ENCODE data around the gene PTPN3. TPM values are rescaled to one million over a fixed set of nuclear protein-coding genes. Genes with fewer than 3 reads are reported as not detected.

PTPN3 gene
- total and polyA plus RNA-seq, 10 of the 15 experiments (the other 5 are each of a cell fraction or from before 2014, with no cell fraction given): 0.18 to 1.3 (median 0.39) TPM

DNA sequence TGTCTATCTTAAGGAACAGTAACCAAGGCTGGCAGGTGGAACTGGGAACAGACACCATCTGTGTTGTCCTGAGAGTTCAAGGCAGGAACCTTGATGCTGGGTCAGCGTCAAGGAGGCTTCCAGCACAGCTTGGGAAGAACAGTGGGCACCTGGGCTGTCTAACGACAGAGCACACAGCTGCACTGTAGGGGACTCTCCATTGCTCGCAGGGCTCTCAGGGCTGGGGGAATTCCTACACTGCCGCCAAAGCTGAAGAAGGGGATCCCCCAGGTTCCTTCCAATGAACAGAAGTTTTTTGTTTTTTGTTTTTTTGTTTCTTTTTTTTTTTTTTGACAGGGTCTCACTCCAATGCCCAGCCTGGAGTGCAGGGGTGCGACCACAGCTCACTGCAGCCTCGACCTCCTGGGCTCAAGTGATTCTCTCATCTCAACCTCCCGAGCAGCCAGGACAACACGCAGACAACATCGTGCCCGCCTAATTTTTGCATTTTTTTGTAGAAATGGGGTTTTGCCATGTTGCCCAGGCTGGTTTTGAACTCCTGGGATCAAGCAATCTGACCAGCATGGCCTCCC, 81.9 kb downstream of the PTPN3 start (continued):
- TF ChIP-seq REST (IDR thresholded peaks at IDR 0.05; ENCODE audit: low read depth, low read length) (no peak), TBL1XR1 (IDR thresholded peaks at IDR 0.05; ENCODE audit: low read depth, low read length) (no peak), CREM (IDR thresholded peaks at IDR 0.05; ENCODE audit: low read depth) (peak; percentile 8; the same call in 1 of the 2 replicates), PAX8 (IDR thresholded peaks at IDR 0.05) (no peak), NR2C2 (IDR thresholded peaks at IDR 0.05; ENCODE audit: borderline replicate concordance, control insufficient read depth, insufficient read length, low read depth) (no peak), EGR1 (IDR thresholded peaks at IDR 0.05; ENCODE audit: borderline replicate concordance in 1 of 2, low read depth in 2 of 2, low read length in 2 of 2) (no peak), BRCA1 (IDR thresholded peaks at IDR 0.05; ENCODE audit: low read depth, low read length) (no peak), YBX1 (IDR thresholded peaks at IDR 0.05) (no peak), IKZF2 (IDR thresholded peaks at IDR 0.05) (peak; percentile 62 to 70), NR2F1 (conservative IDR thresholded peaks at IDR 0.05) (0 out of 2 replicates have a peak, but pooled peaks have one; percentile 33), ZNF687 (IDR thresholded peaks at IDR 0.05) (peak; percentile 47; the same call in 1 of the 2 replicates), GABPA (IDR thresholded peaks at IDR 0.05; ENCODE audit: low read depth) (no peak)
- TF ChIP-seq, protein P1, sequence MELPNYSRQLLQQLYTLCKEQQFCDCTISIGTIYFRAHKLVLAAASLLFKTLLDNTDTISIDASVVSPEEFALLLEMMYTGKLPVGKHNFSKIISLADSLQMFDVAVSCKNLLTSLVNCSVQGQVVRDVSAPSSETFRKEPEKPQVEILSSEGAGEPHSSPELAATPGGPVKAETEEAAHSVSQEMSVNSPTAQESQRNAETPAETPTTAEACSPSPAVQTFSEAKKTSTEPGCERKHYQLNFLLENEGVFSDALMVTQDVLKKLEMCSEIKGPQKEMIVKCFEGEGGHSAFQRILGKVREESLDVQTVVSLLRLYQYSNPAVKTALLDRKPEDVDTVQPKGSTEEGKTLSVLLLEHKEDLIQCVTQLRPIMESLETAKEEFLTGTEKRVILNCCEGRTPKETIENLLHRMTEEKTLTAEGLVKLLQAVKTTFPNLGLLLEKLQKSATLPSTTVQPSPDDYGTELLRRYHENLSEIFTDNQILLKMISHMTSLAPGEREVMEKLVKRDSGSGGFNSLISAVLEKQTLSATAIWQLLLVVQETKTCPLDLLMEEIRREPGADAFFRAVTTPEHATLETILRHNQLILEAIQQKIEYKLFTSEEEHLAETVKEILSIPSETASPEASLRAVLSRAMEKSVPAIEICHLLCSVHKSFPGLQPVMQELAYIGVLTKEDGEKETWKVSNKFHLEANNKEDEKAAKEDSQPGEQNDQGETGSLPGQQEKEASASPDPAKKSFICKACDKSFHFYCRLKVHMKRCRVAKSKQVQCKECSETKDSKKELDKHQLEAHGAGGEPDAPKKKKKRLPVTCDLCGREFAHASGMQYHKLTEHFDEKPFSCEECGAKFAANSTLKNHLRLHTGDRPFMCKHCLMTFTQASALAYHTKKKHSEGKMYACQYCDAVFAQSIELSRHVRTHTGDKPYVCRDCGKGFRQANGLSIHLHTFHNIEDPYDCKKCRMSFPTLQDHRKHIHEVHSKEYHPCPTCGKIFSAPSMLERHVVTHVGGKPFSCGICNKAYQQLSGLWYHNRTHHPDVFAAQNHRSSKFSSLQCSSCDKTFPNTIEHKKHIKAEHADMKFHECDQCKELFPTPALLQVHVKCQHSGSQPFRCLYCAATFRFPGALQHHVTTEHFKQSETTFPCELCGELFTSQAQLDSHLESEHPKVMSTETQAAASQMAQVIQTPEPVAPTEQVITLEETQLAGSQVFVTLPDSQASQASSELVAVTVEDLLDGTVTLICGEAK (IDR thresholded peaks at IDR 0.05; ENCODE audit: borderline replicate concordance): no peak
- TF ChIP-seq, protein P2, sequence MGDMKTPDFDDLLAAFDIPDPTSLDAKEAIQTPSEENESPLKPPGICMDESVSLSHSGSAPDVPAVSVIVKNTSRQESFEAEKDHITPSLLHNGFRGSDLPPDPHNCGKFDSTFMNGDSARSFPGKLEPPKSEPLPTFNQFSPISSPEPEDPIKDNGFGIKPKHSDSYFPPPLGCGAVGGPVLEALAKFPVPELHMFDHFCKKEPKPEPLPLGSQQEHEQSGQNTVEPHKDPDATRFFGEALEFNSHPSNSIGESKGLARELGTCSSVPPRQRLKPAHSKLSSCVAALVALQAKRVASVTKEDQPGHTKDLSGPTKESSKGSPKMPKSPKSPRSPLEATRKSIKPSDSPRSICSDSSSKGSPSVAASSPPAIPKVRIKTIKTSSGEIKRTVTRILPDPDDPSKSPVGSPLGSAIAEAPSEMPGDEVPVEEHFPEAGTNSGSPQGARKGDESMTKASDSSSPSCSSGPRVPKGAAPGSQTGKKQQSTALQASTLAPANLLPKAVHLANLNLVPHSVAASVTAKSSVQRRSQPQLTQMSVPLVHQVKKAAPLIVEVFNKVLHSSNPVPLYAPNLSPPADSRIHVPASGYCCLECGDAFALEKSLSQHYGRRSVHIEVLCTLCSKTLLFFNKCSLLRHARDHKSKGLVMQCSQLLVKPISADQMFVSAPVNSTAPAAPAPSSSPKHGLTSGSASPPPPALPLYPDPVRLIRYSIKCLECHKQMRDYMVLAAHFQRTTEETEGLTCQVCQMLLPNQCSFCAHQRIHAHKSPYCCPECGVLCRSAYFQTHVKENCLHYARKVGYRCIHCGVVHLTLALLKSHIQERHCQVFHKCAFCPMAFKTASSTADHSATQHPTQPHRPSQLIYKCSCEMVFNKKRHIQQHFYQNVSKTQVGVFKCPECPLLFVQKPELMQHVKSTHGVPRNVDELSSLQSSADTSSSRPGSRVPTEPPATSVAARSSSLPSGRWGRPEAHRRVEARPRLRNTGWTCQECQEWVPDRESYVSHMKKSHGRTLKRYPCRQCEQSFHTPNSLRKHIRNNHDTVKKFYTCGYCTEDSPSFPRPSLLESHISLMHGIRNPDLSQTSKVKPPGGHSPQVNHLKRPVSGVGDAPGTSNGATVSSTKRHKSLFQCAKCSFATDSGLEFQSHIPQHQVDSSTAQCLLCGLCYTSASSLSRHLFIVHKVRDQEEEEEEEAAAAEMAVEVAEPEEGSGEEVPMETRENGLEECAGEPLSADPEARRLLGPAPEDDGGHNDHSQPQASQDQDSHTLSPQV (IDR thresholded peaks at IDR 0.05): no peak

Measured in GM12878 (cell line).